Lung microvascular endothelial cell (primary cell): Measurements from ENCODE around the gene ANO8. TPM values are rescaled to one million over a fixed set of nuclear protein-coding genes. Genes with fewer than 3 reads are reported as not detected.
"Not testable (repeated sequence)": the region's sequence is repeated elsewhere in the genome, so short reads cannot be mapped to it uniquely, and the experiment has no call there.

Experiments used
- DNase-seq, 2 donors: peaks; one replicate each; pipeline versions ENCODE4 v3.0.0 to v3.0.0-alpha.2; 2010; ENCODE audit warnings: low read depth in 2 of 2
- total RNA-seq: library from RNA; depleted of rRNA; stranded (reverse); fragments of >200 nt; gene quantifications from 2 replicates; pipeline ENCODE4 v1.2.1, GENCODE V29; 2014

The ANO8 gene
- total RNA-seq, 1 donor from 2014 or later, result 3.0 TPM

DNA sequence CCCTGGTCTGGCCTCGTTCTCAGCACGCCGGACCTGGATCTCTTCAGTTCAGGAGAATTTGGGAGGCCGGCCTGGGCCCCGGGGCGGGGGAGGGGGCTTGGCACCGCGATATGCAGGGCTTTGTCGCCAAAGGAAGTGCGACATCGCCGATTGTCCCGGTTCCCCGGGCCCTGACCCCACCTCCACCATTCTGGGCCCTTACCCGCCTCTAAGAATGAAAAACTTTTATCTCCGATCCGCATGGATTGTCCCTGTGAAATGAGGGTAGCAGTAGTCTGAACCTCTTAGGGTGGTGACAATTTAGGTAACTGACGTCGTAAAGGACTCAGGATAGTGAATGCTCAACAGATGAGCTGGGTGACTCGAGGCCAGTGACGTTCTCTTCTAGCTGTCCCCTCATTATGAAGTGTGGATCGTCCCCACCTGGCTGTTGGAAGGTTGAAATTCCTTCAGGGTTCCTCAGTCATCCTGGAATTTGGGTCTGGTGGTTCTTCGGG is 24.6 kb downstream of the ANO8 start:
- peak in 1 of 2 donors; percentile 48 for DNase-seq

GRCh38 chr19:17309198-17309964 is 25.3 kb downstream of the ANO8 start, which contains the start of gene DDA1:
DDA1 (plus strand) TSS chr19:17309563; CDS start chr19:17309655, 92 bp downstream.
- DNase-seq, result peak; percentile 100

DNA sequence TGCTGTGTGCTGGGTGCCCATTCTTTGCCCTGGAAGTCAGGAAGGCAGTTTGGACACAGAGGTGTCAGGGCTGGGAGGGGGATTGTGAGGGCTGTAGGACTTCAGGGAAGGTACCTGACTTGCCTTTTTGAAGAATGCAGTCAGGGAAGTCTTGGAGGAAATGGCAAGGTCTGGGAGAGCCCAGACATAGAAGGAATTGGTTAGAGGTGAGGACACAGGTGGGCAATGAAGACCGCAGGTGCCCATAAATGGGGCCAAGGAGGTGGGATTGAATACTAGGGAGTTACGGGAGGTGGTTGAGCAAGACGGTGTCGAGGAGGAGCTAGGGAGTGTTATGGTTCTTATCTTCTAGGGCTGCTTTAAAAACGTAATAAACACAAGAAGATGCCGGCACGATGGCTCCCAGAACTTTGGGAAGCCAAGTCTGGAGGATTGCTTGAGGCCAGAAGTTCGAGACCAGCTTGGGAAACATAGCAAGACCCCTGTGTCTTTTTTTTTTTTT is 26.7 kb downstream of the ANO8 start:
- DNase-seq, result no peak

- no peak for DNase-seq
Measured at GRCh38 chr19:17306285-17306714, 28.4 kb downstream of the ANO8 start.

GRCh38 chr19:17305517-17306284 is 29.0 kb downstream of the ANO8 start, which contains the start of gene MRPL34:
MRPL34 (plus strand) TSS chr19:17305872; CDS start chr19:17305893, 21 bp downstream.
- DNase-seq, result peak; percentile 98 to 99

DNA sequence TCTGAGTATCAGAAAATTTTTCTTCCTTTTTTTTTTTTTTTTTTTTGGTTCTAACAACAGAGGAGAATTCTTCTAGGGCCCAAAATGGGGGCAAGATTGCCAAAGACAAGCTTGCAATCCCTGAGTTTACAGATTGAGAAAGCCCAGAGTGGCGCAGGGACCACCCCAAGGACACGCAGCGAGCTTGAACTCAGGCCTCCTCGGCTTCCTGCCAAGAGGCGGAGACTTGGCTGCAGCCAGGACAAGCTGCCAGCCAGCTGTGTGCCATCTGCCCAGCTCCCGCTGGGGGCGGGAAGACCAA is 29.5 kb downstream of the ANO8 start:
- no peak for DNase-seq

DNA sequence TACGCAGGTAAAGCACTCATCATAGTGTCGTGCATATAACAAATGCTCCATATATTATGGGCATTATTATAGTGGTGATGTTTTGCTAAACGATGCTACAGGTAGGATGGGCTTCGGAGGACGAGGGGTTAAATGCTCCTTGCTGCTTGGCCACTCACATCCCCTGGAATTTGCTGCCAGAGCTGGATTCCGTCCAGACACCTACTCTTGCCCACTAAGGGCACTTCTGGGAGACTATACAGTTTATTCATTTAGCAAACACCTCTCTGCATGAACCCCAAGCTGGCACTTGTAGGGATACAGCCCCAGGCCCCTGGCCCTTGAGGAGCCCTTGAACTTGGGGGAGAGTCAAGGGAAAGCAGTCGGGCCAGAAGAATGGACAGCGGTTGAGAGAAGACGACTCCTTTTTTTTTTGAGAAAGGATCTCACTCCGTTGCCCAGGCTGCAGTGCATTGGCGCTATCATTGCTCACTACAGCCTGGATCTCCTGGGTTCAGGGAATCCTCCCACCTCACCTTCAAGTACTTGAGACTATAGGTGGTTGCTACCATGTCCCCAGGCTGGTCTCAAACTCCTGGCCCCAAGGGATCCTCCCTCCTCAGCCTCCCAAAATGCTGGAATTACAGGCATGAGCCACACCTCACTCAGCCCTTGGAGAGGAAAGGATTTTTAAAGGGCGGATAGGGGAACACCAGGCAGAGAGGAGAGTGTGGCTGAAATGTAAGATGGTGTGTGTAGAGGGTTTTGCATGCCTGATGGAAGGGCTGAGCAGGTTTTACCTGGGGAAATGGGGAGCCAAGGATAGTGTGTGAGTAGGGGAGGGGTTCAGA is 30.1 kb downstream of the ANO8 start:
- no peak for DNase-seq

- DNase-seq, result no peak
Measured at GRCh38 chr19:17303940-17304267, 30.8 kb downstream of the ANO8 start.

GRCh38 chr19:17303167-17303939 is 31.3 kb downstream of the ANO8 start, which contains the start of gene ABHD8:
ABHD8 (minus strand) TSS chr19:17303425; CDS start chr19:17301616, 1,809 bp downstream.
- DNase-seq, result peak; percentile 96 to 97

GRCh38 chr19:17302391-17303166 is 32.1 kb downstream of the ANO8 start:
- no peak for DNase-seq

DNA sequence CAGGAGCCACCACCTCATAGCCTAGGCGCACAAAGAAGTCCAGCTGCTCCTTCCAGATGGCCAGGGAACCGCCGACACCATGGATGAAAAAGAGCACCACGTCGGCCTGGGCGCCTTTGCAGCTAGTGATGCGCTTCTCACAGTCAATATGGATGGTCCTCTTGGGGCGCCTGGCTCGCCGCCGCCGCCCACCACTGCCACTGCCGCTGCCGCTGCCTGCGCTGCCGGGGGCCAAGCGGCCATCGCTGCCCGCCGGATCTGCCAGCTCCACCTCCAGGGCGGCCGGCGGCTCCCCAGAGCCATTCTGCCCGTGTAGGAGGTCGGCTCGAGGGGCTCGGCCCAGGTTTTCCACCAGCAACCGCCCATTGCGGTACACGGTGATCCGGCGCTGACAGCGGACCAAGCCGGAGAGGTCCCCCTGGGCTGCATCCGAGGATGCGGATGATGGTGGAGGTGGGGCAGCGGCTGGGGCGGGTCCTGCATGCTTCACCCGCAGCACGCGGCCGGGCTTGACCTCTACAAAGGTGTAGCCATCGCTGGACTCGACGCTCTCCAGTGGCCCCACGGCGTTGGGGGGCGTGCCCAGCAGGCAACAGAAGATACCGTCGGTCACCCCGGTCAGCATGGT is 33.5 kb downstream of the ANO8 start:
- DNase-seq, result no peak

DNA sequence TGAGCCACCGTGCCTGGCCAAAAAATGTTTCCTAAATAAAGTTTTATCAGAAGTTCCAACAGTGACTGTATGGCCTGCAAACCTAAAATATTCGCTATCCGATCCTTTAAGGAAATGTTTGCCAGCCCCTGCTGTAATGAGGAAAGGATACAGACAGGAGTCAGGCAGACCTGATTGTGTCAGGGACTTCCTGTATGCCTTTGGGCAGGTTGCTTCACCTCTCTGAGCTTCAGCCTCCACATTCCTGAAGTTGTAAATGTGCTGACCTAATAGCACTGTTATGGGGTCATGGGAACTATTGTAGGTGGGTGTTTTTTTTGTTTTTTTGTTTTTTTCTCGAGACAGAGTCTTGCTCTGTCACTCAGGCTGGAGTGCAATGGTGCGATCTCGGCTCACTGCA is 37.7 kb downstream of the ANO8 start:
- DNase-seq, result no peak

GRCh38 chr19:17296273-17296672 is 38.4 kb downstream of the ANO8 start:
- peak; percentile 74 to 75 for DNase-seq

GRCh38 chr19:17295551-17295950 is 39.1 kb downstream of the ANO8 start:
- DNase-seq, result not testable (repeated sequence)

GRCh38 chr19:17294051-17294891 is 40.4 kb downstream of the ANO8 start:
- DNase-seq, result peak; percentile 24 to 44

DNA sequence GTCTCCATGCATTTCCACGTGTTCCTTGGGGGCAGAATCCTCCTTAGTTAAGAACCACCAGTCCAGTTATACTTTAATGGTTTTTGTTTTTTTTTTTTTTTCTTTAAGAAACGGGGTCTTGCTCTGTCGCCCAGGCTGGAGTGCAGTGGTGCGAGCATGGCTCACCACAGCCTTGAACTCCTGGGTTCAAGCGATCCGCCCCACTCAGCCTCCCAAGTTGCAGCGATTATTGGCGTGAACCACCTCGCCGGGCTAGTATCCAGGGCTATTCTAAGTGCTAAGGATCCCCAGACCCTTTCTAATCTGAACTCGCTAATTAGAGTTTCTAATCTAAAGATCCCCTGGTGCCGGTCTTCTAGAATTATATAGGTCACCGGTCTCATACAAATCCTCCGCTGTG is 41.0 kb downstream of the ANO8 start:
- DNase-seq, result no peak

GRCh38 chr19:17292301-17293074 is 42.2 kb downstream of the ANO8 start:
- peak; percentile 85 to 86 for DNase-seq

GRCh38 chr19:17289489-17289888 is 45.2 kb downstream of the ANO8 start:
- peak; percentile 85 to 92 for DNase-seq
